Measurements from ENCODE around the gene GET3. TPM values are rescaled to one million over a fixed set of nuclear protein-coding genes. Genes with fewer than 3 reads are reported as not detected.

The GET3 gene
- total RNA-seq, 4 donors from 2014 or later = 70.7 to 88.8 (median 83.3) TPM

GRCh38 chr19:12778905-12779161 lies 41.5 kb downstream of the GET3 start:
- no peak for DNase-seq
- TF ChIP-seq CTCF (IDR thresholded peaks at IDR 0.05) (no peak), POLR2A (IDR thresholded peaks at IDR 0.05) (no peak)
- Histone ChIP-seq H3K36me3 (no peaks in the 10 kb centered on the region), H3K27me3 (no peaks in the 10 kb centered on the region), H3K4me3 (replicated peaks in 1 of 3) (peak overlapping the region in 1 of 3 donors; percentile 69), H3K27ac (peak overlapping the region; percentile 92 to 98 (median 98)), H3K9me3 (no peaks in the 10 kb centered on the region), H3K4me1 (peaks cover 34 to 47% of the 10 kb centered on the region in 2 donors)
- 51 to 60% methylated on average over 6 of the region's 6 CpGs for WGBS, 2 donors
- intact Hi-C loops (cut with DNase I) = no loop called here

- peak in 1 of 2 donors; percentile 30 for DNase-seq
- H3K36me3 ChIP-seq = no peaks in the 10 kb centered on the region
- intact Hi-C loops (cut with DNase I) = no loop called here
- TF ChIP-seq CTCF (IDR thresholded peaks at IDR 0.05) (no peak), POLR2A (IDR thresholded peaks at IDR 0.05) (no peak)
- H3K27me3 ChIP-seq = no peaks in the 10 kb centered on the region
- H3K9me3 ChIP-seq = no peaks in the 10 kb centered on the region
- H3K4me1 ChIP-seq = peaks cover 39 to 50% of the 10 kb centered on the region in 2 donors
- peak overlapping the region in 1 of 3 donors; percentile 69 for H3K4me3 ChIP-seq (replicated peaks in 1 of 3)
- H3K27ac ChIP-seq = peak overlapping the region; percentile 92 to 98 (median 98)
- WGBS, 2 donors = 63 to 72% methylated on average over 12 to 15 of the region's 15 CpGs
Measured at GRCh38 chr19:12779162-12779993, 42.1 kb downstream of the GET3 start.

DNA sequence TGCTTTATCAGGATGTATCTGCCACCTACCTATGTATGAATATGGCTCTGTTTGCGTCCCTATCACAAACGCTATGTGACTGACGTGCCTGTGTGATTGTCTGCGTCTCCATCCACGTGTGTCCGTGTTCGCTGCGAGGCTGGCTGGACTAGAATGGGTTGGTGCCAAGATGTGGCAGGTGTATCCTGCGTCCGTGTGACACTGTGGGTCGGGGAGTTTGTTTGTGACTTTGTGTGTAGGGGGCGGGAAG lies 44.8 kb downstream of the GET3 start:
- 3 to 8% methylated on average over 8 to 12 of the region's 12 CpGs for WGBS, 2 donors
- Histone ChIP-seq H3K27me3 (no peaks in the 10 kb centered on the region), H3K9me3 (no peaks in the 10 kb centered on the region), H3K27ac (peak overlapping the region; percentile 96 to 99 (median 96)), H3K36me3 (no peaks in the 10 kb centered on the region), H3K4me3 (replicated peaks in 1 of 3) (peak overlapping the region in 1 of 3 donors; percentile 46), H3K4me1 (peaks cover 51 to 71% of the 10 kb centered on the region in 2 donors)
- intact Hi-C loops (cut with DNase I) = no loop called here
- peak; percentile 74 to 79 for DNase-seq
- TF ChIP-seq POLR2A (IDR thresholded peaks at IDR 0.05) (no peak), CTCF (IDR thresholded peaks at IDR 0.05) (peak in 1 of 6 experiments; percentile 1)

DNA sequence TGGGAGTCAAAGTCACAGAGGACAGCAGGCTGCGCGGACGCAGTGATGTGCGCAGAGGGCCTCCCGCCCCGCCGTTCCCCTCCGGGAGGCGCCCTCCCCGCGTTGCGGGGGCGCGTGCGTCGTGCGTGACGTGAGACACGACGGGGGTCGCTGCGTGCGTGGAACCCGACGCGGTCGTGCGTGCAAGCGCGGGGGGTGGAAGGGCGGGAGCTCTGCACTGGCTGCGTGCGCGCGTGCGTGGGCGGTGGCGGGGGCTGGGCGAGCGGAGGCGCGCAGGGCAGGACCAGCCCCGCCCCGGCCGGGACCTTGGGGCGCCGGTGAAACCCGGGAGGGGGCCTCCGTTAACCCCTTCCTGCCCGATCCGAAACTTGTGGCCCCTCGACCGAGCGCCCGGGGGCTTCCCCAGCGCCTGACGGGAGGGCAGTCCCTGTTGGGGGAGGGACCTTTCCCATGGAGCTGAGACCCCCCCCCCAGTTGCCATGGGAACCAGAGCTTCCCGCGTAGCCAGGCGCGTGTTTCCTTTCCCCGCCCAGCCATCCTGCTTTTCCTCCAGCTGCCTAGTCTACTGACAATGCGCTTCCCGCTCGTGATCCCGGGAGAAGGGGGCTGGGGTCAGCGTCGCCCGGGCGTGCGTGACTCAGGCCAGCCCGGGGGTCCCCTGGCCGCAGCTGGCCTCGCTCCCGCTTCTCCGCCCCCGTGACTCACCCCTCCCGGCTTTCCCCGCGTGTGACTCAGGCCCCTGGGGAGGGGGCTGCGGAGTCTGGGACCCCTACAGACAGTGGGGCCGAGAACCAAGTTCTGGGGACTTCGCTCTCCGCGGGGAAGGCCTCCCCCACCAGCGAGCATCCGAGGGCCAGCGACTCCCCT lies 45.4 kb downstream of the GET3 start:
- peak overlapping the region in 2 of 3 donors; percentile 10 to 46 for H3K4me3 ChIP-seq (replicated peaks in 1 of 3)
- peak overlapping the region; percentile 96 to 99 (median 96) for H3K27ac ChIP-seq
- H3K4me1 ChIP-seq = peaks cover 56 to 73% of the 10 kb centered on the region in 2 donors
- TF ChIP-seq CTCF (IDR thresholded peaks at IDR 0.05) = peak in 2 of 6 experiments; percentile 0 to 13
- TF ChIP-seq POLR2A (IDR thresholded peaks at IDR 0.05) = peak; percentile 49 to 61
- DNase-seq = peak; percentile 84 to 85
- H3K27me3 ChIP-seq = no peaks in the 10 kb centered on the region
- no peaks in the 10 kb centered on the region for H3K36me3 ChIP-seq
- 0 to 4% methylated on average over 4 to 14 of the region's 88 CpGs for WGBS, 2 donors
- H3K9me3 ChIP-seq = no peaks in the 10 kb centered on the region
- intact Hi-C loops (cut with DNase I) = no loop called here

Measured in thyroid gland (tissue), 4 donors.